Measurements from ENCODE around the gene YWHAB. TPM values are rescaled to one million over a fixed set of nuclear protein-coding genes. Genes with fewer than 3 reads are reported as not detected.

The YWHAB gene
- total RNA-seq, 1 experiment from 2014 or later: 267 TPM

DNA sequence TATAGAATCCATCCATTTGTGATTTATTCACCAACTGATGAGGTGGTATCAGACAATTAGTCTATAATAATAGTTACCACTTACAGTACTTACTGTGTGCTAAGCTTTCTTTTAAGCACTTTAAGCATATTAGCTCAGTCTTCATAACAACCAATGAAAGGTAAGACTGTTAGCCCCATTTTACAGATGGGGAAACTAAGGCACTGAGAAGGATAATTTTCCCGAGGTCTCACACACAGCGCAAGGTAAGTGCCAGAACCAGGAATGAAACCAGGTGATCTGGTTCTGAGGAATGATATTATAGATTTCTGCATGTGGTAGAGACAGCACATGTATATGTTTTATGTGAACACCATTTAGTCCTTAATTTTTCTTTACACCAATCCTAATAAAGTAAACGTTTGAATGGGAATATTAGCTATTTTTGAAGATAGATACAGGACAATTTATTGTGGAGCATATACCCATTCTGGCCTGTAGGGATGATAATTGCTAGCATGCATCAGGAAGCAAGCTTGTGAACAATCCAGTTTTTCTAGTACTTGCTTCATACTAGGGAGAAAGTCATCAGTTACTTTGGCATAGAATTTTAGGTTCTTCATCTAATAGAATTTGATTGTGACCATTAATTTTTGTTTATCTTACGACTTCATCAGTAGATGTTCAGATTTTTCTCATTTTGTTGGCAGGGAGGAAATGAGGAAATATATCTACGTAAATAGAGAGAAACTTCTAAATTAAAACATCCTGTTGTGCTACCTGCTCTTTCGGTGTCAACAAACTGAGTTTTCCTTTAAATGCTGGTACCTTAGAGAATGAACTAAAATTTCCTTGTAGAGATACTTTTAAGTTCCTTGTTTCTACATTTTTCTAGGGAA lies 3.0 kb downstream of the YWHAB start:
- CTCF ChIA-PET: no interaction called here
- Histone ChIP-seq H3K27me3 (ENCODE audit: control insufficient read depth, insufficient read depth, low read length) (no peaks in the 10 kb centered on the region), H3K36me3 (ENCODE audit: control insufficient read depth, insufficient read depth, low read length) (peaks cover 13% of the 10 kb centered on the region), H3K9me3 (ENCODE audit: control insufficient read depth, insufficient read depth, low read depth, low read length) (no peaks in the 10 kb centered on the region), H3K4me1 (ENCODE audit: control insufficient read depth, insufficient read depth, low read length) (peaks cover 34% of the 10 kb centered on the region), H3K27ac (ENCODE audit: low read length) (0 out of 2 replicates have a peak overlapping the region, but pooled peaks have one; percentile 14), H3K4me3 (ENCODE audit: low read depth in 2 of 2, low read length in 2 of 2) (no peak overlapping the region)
- no peak for TF ChIP-seq TCF7L2 (IDR thresholded peaks at IDR 0.05; ENCODE audit: low read depth, low read length)
- TF ChIP-seq, protein P1, sequence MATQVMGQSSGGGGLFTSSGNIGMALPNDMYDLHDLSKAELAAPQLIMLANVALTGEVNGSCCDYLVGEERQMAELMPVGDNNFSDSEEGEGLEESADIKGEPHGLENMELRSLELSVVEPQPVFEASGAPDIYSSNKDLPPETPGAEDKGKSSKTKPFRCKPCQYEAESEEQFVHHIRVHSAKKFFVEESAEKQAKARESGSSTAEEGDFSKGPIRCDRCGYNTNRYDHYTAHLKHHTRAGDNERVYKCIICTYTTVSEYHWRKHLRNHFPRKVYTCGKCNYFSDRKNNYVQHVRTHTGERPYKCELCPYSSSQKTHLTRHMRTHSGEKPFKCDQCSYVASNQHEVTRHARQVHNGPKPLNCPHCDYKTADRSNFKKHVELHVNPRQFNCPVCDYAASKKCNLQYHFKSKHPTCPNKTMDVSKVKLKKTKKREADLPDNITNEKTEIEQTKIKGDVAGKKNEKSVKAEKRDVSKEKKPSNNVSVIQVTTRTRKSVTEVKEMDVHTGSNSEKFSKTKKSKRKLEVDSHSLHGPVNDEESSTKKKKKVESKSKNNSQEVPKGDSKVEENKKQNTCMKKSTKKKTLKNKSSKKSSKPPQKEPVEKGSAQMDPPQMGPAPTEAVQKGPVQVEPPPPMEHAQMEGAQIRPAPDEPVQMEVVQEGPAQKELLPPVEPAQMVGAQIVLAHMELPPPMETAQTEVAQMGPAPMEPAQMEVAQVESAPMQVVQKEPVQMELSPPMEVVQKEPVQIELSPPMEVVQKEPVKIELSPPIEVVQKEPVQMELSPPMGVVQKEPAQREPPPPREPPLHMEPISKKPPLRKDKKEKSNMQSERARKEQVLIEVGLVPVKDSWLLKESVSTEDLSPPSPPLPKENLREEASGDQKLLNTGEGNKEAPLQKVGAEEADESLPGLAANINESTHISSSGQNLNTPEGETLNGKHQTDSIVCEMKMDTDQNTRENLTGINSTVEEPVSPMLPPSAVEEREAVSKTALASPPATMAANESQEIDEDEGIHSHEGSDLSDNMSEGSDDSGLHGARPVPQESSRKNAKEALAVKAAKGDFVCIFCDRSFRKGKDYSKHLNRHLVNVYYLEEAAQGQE (IDR thresholded peaks at IDR 0.05; ENCODE audit: insufficient read depth in 1 of 2, low read depth in 2 of 2, low read length in 1 of 2): 0 out of 4 replicates have a peak, but pooled peaks of 1 of the 2 experiments have one; percentile 7
- BruUV-seq (replicated peaks): no TSS peak
- intact Hi-C loops (cut with micrococcal nuclease; ENCODE audit: unreplicated experiment) (no loop called here), in situ Hi-C loops (cut with HindIII; ENCODE audit: low pct_unique_long_range_greater_than_20kb, low sequenced_read_pairs) (no loop called here)
- no peak for DNase-seq (ENCODE audit: low read depth, low spot score)
- POLR2A ChIA-PET: no interaction called here
- ATAC-seq: no peak

DNA sequence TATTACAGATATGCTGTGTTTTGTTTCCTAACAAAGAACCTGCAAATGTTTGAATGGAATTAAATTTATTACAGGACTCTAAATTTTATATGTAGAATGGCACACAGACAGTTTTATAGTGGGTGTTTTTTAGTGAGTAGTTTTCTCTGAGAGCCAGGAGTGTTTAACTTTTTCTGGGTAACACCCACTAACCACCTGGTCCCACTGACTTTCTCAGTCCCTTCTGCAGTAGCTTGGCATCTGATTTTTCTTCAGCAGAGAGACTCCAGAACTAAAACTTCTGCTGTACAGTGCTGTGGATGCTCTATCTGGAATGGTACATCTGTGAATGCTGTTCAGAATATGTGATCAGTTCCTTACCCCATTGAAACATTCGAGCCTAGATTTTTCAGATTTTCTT lies 6.3 kb downstream of the YWHAB start:
- H3K36me3 ChIP-seq (ENCODE audit: control insufficient read depth, insufficient read depth, low read length): peaks cover 7% of the 10 kb centered on the region; the same call in 1 of the 2 replicates
- H3K4me1 ChIP-seq (ENCODE audit: control insufficient read depth, insufficient read depth, low read length): peaks cover 34% of the 10 kb centered on the region
- no peaks in the 10 kb centered on the region for H3K9me3 ChIP-seq (ENCODE audit: control insufficient read depth, insufficient read depth, low read depth, low read length)
- TF ChIP-seq, protein P1 (IDR thresholded peaks at IDR 0.05; ENCODE audit: insufficient read depth in 1 of 2, low read depth in 2 of 2, low read length in 1 of 2): no peak
- TF ChIP-seq POLR2AphosphoS5 (IDR thresholded peaks at IDR 0.05; ENCODE audit: low read depth, low read length) (no peak), TCF7L2 (IDR thresholded peaks at IDR 0.05; ENCODE audit: low read depth, low read length) (no peak), SIN3A (IDR thresholded peaks at IDR 0.05; ENCODE audit: borderline replicate concordance, insufficient read depth, low read depth, low read length) (no peak)
- TF ChIP-seq, protein P2, sequence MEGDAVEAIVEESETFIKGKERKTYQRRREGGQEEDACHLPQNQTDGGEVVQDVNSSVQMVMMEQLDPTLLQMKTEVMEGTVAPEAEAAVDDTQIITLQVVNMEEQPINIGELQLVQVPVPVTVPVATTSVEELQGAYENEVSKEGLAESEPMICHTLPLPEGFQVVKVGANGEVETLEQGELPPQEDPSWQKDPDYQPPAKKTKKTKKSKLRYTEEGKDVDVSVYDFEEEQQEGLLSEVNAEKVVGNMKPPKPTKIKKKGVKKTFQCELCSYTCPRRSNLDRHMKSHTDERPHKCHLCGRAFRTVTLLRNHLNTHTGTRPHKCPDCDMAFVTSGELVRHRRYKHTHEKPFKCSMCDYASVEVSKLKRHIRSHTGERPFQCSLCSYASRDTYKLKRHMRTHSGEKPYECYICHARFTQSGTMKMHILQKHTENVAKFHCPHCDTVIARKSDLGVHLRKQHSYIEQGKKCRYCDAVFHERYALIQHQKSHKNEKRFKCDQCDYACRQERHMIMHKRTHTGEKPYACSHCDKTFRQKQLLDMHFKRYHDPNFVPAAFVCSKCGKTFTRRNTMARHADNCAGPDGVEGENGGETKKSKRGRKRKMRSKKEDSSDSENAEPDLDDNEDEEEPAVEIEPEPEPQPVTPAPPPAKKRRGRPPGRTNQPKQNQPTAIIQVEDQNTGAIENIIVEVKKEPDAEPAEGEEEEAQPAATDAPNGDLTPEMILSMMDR (IDR thresholded peaks at IDR 0.05): no peak
- DNase-seq (ENCODE audit: low read depth, low spot score) (no peak), ATAC-seq (no peak)
- ChIA-PET CTCF (no interaction called here), POLR2A (no interaction called here)
- intact Hi-C loops (cut with micrococcal nuclease; ENCODE audit: unreplicated experiment): no loop called here
- no peaks in the 10 kb centered on the region for H3K27me3 ChIP-seq (ENCODE audit: control insufficient read depth, insufficient read depth, low read length)
- BruUV-seq (replicated peaks): no TSS peak
- no peak overlapping the region for H3K27ac ChIP-seq (ENCODE audit: low read length)
- in situ Hi-C loops (cut with HindIII; ENCODE audit: low pct_unique_long_range_greater_than_20kb, low sequenced_read_pairs): no loop called here
- H3K4me3 ChIP-seq (ENCODE audit: low read depth in 2 of 2, low read length in 2 of 2): no peak overlapping the region
